IPS-18a (cell line): ENCODE measurements around the gene TRAPPC2L.

Source experiments
- H3K27ac ChIP-seq: one replicate; pipeline ENCODE4 v1.5.1; 2013; ENCODE audit warnings: low read length
- H3K27me3 ChIP-seq: one replicate; pipeline ENCODE4 v1.6.1; 2013; ENCODE audit warnings: mild to moderate bottlenecking, low read length; ENCODE audit not compliant: control insufficient read depth, insufficient read depth
- H3K36me3 ChIP-seq: one replicate; pipeline ENCODE4 v1.6.1; 2013; ENCODE audit warnings: low read depth, low read length; ENCODE audit not compliant: control insufficient read depth
- H3K4me1 ChIP-seq: one replicate; pipeline ENCODE4 v1.6.1; 2013; ENCODE audit warnings: low read depth, low read length; ENCODE audit not compliant: control insufficient read depth
- H3K4me3 ChIP-seq: one replicate; pipeline ENCODE4 v1.5.1; 2013; ENCODE audit warnings: low read length
- H3K9ac ChIP-seq: one replicate; pipeline ENCODE4 v1.6.1; 2013; ENCODE audit warnings: mild to moderate bottlenecking, low read length, moderate library complexity
- H3K9me3 ChIP-seq: one replicate; pipeline ENCODE4 v1.6.1; 2013; ENCODE audit warnings: low read depth, low read length; ENCODE audit not compliant: control insufficient read depth

TRAPPC2L gene

GRCh38 chr16:88813269-88814143 is 43.4 kb upstream of the TRAPPC2L start:
- Histone ChIP-seq H3K9ac (no peak overlapping the region), H3K27ac (no peak overlapping the region), H3K4me3 (no peak overlapping the region), H3K4me1 (peaks cover 7% of the 10 kb centered on the region), H3K27me3 (no peaks in the 10 kb centered on the region), H3K36me3 (peaks cover 15% of the 10 kb centered on the region), H3K9me3 (no peaks in the 10 kb centered on the region)

DNA sequence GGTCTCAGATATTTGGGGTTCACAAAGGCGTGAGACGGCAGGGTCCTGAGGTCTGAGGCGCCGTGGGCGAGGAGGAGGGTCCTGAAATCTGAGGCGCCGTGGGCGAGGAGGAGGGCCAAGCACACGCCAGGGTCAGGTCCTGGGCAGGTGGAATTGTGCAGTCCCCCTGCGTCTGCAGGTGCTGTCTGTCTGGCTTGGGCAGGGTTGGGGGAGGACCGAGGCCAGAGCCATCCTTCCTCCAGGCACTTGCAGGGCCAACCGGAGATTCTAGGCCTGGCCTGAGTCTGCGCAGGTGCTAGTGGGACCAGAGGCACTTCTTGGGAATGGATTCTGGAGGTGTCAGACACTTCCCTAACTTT is 42.8 kb upstream of the TRAPPC2L start:
- Histone ChIP-seq H3K4me3 (no peak overlapping the region), H3K27me3 (no peaks in the 10 kb centered on the region), H3K27ac (no peak overlapping the region), H3K36me3 (peaks cover 9% of the 10 kb centered on the region), H3K9me3 (no peaks in the 10 kb centered on the region), H3K9ac (no peak overlapping the region), H3K4me1 (peaks cover 7% of the 10 kb centered on the region)

GRCh38 chr16:88815227-88815626 is 41.7 kb upstream of the TRAPPC2L start:
- H3K4me1 ChIP-seq, result peaks cover 4% of the 10 kb centered on the region
- no peak overlapping the region for H3K4me3 ChIP-seq
- H3K9me3 ChIP-seq, result no peaks in the 10 kb centered on the region
- no peak overlapping the region for H3K9ac ChIP-seq
- no peak overlapping the region for H3K27ac ChIP-seq
- no peaks in the 10 kb centered on the region for H3K36me3 ChIP-seq
- no peaks in the 10 kb centered on the region for H3K27me3 ChIP-seq

GRCh38 chr16:88815901-88816589 is 40.9 kb upstream of the TRAPPC2L start:
- H3K4me3 ChIP-seq, result no peak overlapping the region
- no peaks in the 10 kb centered on the region for H3K9me3 ChIP-seq
- no peaks in the 10 kb centered on the region for H3K36me3 ChIP-seq
- no peaks in the 10 kb centered on the region for H3K27me3 ChIP-seq
- H3K4me1 ChIP-seq, result no peaks in the 10 kb centered on the region
- H3K27ac ChIP-seq, result no peak overlapping the region
- H3K9ac ChIP-seq, result no peak overlapping the region

GRCh38 chr16:88816736-88817535 is 40.0 kb upstream of the TRAPPC2L start:
- Histone ChIP-seq H3K9me3 (no peaks in the 10 kb centered on the region), H3K27ac (no peak overlapping the region), H3K36me3 (no peaks in the 10 kb centered on the region), H3K27me3 (no peaks in the 10 kb centered on the region), H3K9ac (no peak overlapping the region), H3K4me3 (no peak overlapping the region), H3K4me1 (no peaks in the 10 kb centered on the region)

DNA sequence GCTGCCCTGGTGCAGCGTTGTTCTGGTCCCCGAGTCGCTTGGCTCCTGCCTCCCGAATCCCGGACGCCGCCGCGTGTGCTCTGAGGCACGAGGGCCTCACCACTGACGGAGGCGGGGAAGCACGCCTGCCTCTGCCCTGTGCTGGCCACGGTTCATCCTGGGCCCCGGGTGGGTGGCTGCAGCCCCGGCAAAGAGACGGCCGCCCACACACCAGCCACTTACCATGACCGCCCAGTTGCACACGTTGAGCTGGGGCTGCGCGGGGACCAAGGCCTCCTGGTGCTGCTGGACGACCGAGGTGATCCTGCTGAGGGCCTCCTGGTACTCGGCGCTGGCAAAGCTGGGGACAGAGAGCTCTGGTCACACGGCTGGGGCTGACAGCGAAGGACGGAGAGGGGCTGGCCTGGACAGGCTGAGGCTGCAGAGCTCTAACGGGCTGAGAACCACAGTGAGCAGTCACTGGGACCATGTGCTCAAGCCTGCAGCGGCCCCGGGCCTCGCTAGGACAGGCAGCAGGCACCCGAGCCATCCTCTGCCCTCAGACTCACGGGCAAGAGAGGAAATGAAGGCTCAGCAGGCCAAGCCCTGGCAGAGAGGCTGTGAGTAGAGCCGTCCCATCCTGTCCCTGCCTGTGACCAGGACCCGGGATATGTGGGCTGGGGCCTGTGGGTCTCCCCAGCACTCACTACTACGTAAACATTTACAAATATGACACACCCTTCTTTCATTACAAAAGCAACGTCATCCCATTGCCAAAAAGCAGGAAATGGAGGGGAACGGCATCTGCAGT is 38.9 kb upstream of the TRAPPC2L start:
- Histone ChIP-seq H3K27ac (no peak overlapping the region), H3K9me3 (no peaks in the 10 kb centered on the region), H3K27me3 (no peaks in the 10 kb centered on the region), H3K9ac (no peak overlapping the region), H3K36me3 (no peaks in the 10 kb centered on the region), H3K4me1 (no peaks in the 10 kb centered on the region), H3K4me3 (no peak overlapping the region)

DNA sequence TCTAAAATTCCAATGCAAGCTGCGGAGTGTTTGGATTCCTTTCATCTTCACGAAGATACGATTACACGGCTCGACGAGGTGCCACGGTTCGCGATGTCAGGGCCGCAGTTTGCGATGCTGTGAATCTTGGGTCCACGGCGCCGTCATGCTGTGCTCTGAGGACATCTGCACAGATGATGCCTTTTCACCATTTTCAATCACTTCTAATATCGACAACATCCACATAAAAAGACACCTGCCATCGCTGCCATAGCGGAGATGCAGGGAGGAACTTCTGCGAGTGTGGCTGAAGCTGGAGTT is 38.4 kb upstream of the TRAPPC2L start:
- H3K36me3 ChIP-seq, result no peaks in the 10 kb centered on the region
- H3K27ac ChIP-seq, result no peak overlapping the region
- H3K27me3 ChIP-seq, result no peaks in the 10 kb centered on the region
- no peak overlapping the region for H3K4me3 ChIP-seq
- no peak overlapping the region for H3K9ac ChIP-seq
- H3K4me1 ChIP-seq, result no peaks in the 10 kb centered on the region
- H3K9me3 ChIP-seq, result no peaks in the 10 kb centered on the region

DNA sequence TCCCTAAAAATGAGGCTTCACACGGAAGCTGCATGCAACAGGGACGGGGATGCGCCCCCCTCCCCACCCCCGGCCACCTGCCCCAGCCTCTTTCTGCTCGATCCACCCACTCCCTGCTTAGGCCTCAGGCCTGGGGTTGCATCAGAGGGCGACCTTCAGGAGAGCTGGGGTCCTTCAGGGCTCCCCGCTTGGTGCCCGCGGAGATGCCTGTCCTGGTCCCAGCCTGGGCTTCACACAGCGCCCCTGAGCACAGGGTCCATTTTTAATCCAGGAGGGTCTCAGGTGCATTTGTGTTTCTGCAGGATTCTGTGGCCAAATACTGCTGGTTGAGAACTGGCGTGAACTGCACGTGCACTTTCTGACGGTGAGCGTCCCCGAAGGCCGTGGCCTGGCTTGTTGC is 37.8 kb upstream of the TRAPPC2L start:
- H3K27ac ChIP-seq, result no peak overlapping the region
- H3K4me3 ChIP-seq, result no peak overlapping the region
- H3K9me3 ChIP-seq, result no peaks in the 10 kb centered on the region

GRCh38 chr16:88820385-88821025 is 36.4 kb upstream of the TRAPPC2L start:
- H3K27ac ChIP-seq, result no peak overlapping the region
- no peak overlapping the region for H3K4me3 ChIP-seq
- no peaks in the 10 kb centered on the region for H3K4me1 ChIP-seq
- no peaks in the 10 kb centered on the region for H3K36me3 ChIP-seq
- H3K9me3 ChIP-seq, result no peaks in the 10 kb centered on the region
- no peaks in the 10 kb centered on the region for H3K27me3 ChIP-seq
- no peak overlapping the region for H3K9ac ChIP-seq

More for the DNA sequence above, 37.8 kb upstream of the TRAPPC2L start:
- Histone ChIP-seq H3K27me3 (no peaks in the 10 kb centered on the region), H3K9ac (no peak overlapping the region), H3K36me3 (no peaks in the 10 kb centered on the region), H3K4me1 (no peaks in the 10 kb centered on the region)

GRCh38 chr16:88821168-88821850 is 35.6 kb upstream of the TRAPPC2L start:
- H3K4me3 ChIP-seq, result no peak overlapping the region
- no peaks in the 10 kb centered on the region for H3K9me3 ChIP-seq
- H3K27ac ChIP-seq, result no peak overlapping the region
- no peaks in the 10 kb centered on the region for H3K27me3 ChIP-seq
- no peak overlapping the region for H3K9ac ChIP-seq
- H3K36me3 ChIP-seq, result no peaks in the 10 kb centered on the region
- H3K4me1 ChIP-seq, result no peaks in the 10 kb centered on the region
